ENCODE results near the gene DOCK6.

DOCK6 gene, protein sequence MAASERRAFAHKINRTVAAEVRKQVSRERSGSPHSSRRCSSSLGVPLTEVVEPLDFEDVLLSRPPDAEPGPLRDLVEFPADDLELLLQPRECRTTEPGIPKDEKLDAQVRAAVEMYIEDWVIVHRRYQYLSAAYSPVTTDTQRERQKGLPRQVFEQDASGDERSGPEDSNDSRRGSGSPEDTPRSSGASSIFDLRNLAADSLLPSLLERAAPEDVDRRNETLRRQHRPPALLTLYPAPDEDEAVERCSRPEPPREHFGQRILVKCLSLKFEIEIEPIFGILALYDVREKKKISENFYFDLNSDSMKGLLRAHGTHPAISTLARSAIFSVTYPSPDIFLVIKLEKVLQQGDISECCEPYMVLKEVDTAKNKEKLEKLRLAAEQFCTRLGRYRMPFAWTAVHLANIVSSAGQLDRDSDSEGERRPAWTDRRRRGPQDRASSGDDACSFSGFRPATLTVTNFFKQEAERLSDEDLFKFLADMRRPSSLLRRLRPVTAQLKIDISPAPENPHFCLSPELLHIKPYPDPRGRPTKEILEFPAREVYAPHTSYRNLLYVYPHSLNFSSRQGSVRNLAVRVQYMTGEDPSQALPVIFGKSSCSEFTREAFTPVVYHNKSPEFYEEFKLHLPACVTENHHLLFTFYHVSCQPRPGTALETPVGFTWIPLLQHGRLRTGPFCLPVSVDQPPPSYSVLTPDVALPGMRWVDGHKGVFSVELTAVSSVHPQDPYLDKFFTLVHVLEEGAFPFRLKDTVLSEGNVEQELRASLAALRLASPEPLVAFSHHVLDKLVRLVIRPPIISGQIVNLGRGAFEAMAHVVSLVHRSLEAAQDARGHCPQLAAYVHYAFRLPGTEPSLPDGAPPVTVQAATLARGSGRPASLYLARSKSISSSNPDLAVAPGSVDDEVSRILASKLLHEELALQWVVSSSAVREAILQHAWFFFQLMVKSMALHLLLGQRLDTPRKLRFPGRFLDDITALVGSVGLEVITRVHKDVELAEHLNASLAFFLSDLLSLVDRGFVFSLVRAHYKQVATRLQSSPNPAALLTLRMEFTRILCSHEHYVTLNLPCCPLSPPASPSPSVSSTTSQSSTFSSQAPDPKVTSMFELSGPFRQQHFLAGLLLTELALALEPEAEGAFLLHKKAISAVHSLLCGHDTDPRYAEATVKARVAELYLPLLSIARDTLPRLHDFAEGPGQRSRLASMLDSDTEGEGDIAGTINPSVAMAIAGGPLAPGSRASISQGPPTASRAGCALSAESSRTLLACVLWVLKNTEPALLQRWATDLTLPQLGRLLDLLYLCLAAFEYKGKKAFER (N-terminal part only)

DNA sequence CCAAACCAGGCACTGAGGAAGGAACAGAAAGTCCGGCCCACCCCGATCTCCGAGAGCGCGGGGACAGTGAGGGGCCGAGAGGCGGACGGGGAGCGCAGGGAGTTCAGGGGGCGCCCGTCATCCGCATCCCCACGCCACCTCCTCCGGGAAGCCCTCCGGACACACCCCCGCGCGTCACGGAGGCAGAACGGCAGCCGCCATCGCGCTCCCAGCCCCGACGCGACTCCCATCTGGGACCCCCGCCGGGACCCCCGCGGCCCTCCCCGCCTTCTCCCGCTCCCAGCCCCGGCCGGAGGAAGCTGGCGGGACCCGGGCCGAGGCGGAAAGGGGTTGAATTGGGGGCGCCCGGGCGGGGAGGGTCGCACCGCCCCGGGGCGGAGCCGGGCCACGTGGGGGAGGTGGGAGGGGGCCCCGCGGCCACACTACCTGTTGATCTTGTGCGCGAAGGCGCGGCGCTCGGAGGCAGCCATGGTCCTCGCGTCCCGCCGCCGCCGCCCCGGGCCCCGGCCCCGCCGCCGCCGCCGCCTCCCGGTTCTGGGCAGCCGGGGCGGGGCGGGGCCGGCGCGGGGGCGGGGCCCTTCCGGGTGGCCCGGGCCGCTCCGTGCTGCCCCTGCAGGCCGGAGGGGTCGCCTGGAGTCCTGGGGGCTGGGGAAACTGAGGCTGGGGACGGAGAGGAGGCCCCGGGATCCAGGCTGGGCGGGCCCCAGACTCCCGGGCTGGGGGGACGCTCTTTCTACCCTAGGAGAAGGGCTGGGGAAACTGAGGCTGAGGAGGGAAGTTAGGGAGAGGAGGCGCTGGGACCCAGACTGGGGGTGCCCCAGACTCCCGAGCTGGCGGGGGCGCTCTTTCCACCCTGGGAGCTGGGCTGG lies at the start of gene DOCK6:
Gene DOCK6 (minus strand): TSS at position 554 of the 869 bp plus-strand sequence. CDS start 84 bp downstream, at position 470.
- peak; percentile 28 for DNase-seq
- Mint-ChIP-seq H3K4me1 (peaks cover 3% of the 10 kb centered on the region), H3K27ac (peak within 1 kb of the TSS; percentile 37), H3K27me3 (peaks cover 83% of the 10 kb centered on the region), H3K36me3 (no peaks in the 10 kb centered on the region), H3K4me3 (peak within 1 kb of the TSS; percentile 35), H3K9me3 (no peaks in the 10 kb centered on the region)
- CTCF ChIA-PET: interaction anchor here (1.1 kb wide), 1 partner anchor 20 kb away, joined by 3 read pairs; no protein-coding TSS in a partner anchor

DNA sequence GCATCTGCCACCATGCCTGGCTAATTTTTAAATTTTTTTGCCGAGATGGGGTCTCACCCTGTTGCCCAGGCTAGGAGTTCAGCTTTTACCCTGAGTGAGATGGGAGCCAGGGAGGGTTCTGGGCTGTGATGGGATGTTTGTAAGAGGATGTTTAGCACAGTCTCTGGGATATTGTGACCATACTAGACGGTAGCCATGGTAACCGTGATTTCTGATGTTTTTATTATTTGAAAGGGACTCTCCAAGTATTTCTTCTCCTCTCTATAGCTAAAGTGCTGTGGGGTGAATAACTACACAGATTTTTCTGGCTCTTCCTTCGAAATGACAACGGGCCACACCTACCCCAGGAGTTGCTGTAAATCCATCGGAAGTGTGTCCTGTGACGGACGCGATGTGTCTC lies 44.0 kb upstream of the DOCK6 start:
- Mint-ChIP-seq H3K36me3 (no peaks in the 10 kb centered on the region), H3K9me3 (no peaks in the 10 kb centered on the region), H3K4me3 (no peak overlapping the region), H3K27me3 (peaks cover 13% of the 10 kb centered on the region), H3K4me1 (no peaks in the 10 kb centered on the region), H3K27ac (no peak overlapping the region)
- DNase-seq: no peak
- CTCF ChIA-PET: no interaction called here

DNA sequence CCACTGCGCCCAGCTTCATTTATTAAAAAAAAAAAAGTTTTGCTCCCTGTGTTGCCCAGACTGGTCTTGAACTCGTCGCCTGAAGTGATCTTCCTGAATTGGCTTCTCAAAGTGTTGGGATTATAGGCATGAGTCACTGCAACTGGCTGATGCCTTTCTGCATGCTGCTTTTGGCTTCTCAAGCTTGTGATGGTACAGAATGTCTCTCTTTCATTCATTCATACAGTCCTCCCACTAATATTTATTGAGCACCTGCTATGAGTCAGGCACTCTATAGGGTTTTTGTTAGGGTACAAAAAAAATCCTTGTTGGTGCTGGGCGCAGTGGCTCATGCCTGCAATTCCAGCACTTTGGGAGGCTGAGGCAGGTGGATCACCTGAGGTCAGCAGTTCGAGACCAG lies 42.6 kb upstream of the DOCK6 start:
- no peaks in the 10 kb centered on the region for H3K4me1 Mint-ChIP-seq

DNA sequence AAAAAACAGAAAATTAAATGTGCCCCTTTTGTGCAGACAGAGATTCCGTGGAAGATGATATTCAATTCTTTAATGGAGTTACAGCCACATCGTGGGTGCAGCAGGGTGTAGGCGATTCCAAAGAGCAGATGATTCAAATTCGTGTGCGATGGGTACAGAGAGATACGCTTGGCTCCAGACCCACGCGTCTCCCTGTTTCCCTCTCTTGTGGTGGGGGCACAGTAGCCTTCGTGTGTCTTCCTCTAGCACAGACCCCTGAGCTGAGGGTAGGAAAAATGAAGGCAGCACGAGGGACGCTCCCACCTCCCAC lies 38.4 kb upstream of the DOCK6 start:
- Mint-ChIP-seq H3K27ac (no peak overlapping the region), H3K36me3 (no peaks in the 10 kb centered on the region), H3K9me3 (no peaks in the 10 kb centered on the region), H3K27me3 (peaks cover 57% of the 10 kb centered on the region), H3K4me3 (no peak overlapping the region), H3K4me1 (no peaks in the 10 kb centered on the region)
- CTCF ChIA-PET: no interaction called here
- DNase-seq: no peak

More for the DNA sequence above, 42.6 kb upstream of the DOCK6 start:
- no peak for DNase-seq
- Mint-ChIP-seq H3K4me3 (no peak overlapping the region), H3K9me3 (no peaks in the 10 kb centered on the region), H3K27ac (no peak overlapping the region), H3K36me3 (no peaks in the 10 kb centered on the region), H3K27me3 (peaks cover 24% of the 10 kb centered on the region)
- CTCF ChIA-PET: interaction anchor here (0.7 kb wide), 1 partner anchor 87 kb away, joined by 4 read pairs; no protein-coding TSS in a partner anchor

DNA sequence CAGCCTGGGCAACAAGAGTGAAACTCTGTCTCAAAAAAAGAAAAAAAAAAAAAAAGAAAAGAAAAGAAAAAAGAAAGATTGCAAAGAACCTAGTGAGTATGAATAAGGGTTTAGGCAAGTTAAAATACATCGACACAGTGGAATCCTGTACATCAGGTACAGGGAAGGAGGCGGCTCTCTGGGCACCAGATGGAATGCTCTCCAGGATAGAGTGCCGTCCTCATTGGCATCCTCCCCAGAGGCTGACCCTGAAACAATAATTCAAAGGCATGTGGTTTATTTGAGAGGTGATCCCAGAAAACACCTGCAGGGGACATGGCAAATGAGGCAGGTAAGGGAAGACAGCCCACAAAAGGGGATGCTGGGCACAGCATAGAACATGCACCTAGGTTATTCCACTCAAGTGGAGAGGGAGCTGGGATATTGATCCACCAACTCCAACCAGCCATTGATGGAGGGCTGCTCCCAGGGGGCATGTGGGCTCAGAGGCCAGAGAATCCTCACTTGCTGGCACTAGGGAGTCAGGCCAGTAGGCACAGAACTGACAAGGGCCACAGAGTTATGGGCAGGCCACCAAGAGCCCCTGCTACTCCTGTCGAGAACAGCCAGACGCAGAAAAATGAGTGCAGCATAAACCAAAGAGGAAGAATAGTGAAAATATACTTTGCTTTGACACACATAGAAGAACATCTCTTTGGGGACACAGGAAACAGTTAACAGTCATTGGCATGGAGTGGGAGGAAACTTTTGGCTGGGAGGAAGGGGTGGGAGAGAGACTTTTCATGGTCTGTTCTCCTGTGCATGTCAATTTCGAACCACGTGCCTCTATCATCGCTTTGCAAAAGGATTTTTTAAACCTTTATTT lies 37.9 kb upstream of the DOCK6 start:
- Mint-ChIP-seq H3K4me3 (no peak overlapping the region), H3K4me1 (no peaks in the 10 kb centered on the region), H3K27me3 (peaks cover 63% of the 10 kb centered on the region), H3K27ac (no peak overlapping the region), H3K36me3 (no peaks in the 10 kb centered on the region), H3K9me3 (no peaks in the 10 kb centered on the region)
- CTCF ChIA-PET: no interaction called here
- DNase-seq: no peak

DNA sequence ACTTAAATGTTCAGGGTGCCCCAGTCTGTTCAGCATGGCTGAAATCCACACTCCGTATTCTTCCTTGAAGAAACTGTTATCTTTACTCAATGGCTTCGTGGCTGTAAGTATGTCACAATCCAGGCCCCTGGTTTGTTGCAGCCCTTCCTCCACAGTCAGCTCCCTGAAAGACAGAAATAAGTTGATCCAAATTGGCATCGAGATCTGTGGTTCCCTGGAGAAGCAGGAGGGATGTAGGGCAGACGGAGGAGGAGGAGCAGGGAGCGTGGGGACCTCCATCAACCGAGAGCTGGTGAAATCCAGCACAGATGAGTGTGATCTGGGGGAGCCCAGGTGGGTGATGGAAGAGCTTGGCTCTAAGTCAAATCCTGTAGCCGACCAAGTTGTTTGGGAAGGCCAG lies 33.9 kb upstream of the DOCK6 start:
- Mint-ChIP-seq H3K4me3 (no peak overlapping the region), H3K4me1 (peaks cover 10% of the 10 kb centered on the region), H3K27ac (peak overlapping the region; percentile 22), H3K27me3 (peaks cover 83% of the 10 kb centered on the region), H3K9me3 (no peaks in the 10 kb centered on the region), H3K36me3 (no peaks in the 10 kb centered on the region)
- no peak for DNase-seq
- CTCF ChIA-PET: interaction anchor here (1.1 to 4.5 kb wide), 3 partner anchors 10 to 186 kb away, joined by 3 to 19 read pairs (median 5); no protein-coding TSS in a partner anchor

DNA sequence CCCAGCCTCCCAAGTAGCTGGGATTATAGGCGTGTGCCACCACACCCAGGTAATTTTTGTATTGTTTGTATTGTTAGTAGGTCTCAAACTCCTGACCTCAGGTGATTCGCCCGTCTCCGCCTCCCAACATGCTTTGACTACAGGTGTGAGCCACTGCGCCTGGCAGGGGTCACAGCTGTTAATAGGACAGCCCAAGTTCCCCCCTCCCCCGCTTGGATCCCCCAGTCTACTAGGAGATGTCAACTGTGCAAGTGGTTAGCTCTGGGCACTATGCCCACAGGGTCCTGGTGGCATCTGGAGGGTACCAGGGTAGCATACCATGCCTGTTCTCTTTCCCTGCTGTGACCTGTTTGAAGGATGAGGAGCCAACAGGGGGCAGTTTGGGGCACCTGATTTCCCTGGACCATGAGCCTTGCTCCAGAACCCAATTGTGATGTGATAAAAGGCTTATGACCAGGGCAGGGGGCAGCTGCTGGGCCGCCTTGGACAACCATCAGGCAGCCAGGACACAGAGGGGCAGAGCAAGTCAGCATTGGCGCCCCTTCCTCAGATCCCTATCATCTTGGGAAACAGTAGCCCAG lies 33.4 kb upstream of the DOCK6 start, which contains the start of gene TSPAN16:
Gene TSPAN16 (plus strand): TSS at position 496 of the 581 bp plus-strand sequence. CDS start 138 bp downstream, outside the sequence.
- CTCF ChIA-PET: interaction anchor here (1.1 to 4.5 kb wide), 2 partner anchors 9 to 187 kb away, joined by 3 to 19 read pairs; no protein-coding TSS in a partner anchor
- peak within 1 kb of the TSS; percentile 22 for H3K27ac Mint-ChIP-seq
- H3K9me3 Mint-ChIP-seq: no peaks in the 10 kb centered on the region
- peaks cover 10% of the 10 kb centered on the region for H3K4me1 Mint-ChIP-seq
- H3K36me3 Mint-ChIP-seq: no peaks in the 10 kb centered on the region
- H3K4me3 Mint-ChIP-seq: no peak within 1 kb of the TSS
- DNase-seq: no peak
- H3K27me3 Mint-ChIP-seq: peaks cover 86% of the 10 kb centered on the region

DNA sequence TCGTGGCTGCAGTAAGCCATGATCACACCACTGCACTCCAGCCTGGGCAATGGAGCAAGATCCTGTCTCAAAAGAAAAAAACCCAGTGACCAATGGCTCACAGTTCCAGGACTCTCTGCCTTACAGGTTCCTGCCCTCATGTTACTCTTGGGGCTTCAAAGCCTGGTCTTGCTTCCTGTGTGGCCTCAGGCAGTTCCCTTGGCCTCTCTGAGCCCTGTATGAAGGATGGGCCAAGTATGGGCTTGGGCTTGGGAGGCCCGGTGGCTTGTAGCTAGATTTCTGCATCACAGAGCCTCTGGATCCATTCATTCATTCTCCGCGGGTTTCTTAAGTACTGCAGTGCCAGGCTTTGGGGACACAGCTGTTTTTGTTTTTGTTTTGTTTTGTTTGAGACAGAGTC lies 32.9 kb upstream of the DOCK6 start:
- H3K4me1 Mint-ChIP-seq: peaks cover 10% of the 10 kb centered on the region
- no peak for DNase-seq
- no peaks in the 10 kb centered on the region for H3K36me3 Mint-ChIP-seq
- no peak overlapping the region for H3K4me3 Mint-ChIP-seq
- H3K27me3 Mint-ChIP-seq: peaks cover 85% of the 10 kb centered on the region
- no peaks in the 10 kb centered on the region for H3K9me3 Mint-ChIP-seq
- CTCF ChIA-PET: interaction anchor here (4.5 kb wide), 1 partner anchor 188 kb away, joined by 19 read pairs; no protein-coding TSS in a partner anchor
- no peak overlapping the region for H3K27ac Mint-ChIP-seq

DNA sequence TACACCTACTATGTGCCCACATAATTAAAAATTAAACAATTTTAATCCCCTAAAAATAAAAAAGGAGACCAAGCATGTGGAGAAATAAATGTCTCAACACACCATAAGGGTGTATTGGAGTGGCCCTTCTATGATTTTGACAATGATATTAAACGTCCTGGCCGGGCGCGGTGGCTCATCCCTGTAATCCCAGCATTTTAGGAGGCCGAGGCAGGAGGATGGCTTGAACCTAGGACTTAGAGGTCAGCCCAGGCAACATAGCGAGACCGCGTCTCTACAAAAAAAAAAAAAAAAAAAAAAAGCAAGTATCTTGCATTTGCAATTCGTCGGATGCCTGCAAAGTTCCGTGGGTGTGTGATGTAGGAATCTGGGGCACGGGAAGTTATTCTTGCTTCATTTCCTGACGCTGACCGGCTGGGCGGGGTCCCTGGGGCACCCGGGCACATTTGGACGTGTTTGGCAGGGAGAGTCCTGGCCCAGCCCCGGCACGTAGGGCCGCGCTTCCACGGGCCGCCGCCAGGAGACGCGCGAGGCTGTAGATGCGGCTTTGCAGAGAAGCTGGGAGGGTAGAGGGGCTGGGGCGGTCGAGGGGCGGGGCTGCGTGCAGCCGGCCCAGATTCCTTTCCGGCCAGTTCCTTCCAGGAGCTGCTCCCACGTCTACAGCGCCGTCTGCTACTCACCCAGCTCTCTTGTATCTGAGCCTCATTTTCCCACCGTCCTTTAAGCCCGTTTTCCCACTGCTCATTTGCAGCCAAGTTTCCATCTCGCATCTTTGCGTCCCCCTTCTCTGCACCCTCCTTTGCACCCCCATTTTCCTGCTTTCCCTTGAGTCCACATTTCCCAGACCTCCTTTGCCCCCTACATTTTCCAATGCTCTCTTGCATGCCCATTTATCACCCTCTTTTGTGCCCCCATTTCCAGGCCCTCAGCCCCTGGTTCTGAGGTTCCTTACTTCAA lies 31.4 kb upstream of the DOCK6 start:
- peak overlapping the region; percentile 48 for H3K4me3 Mint-ChIP-seq
- H3K27ac Mint-ChIP-seq: no peak overlapping the region
- H3K27me3 Mint-ChIP-seq: peaks cover 83% of the 10 kb centered on the region
- H3K9me3 Mint-ChIP-seq: no peaks in the 10 kb centered on the region
- DNase-seq: peak; percentile 86
- CTCF ChIA-PET: interaction anchor here (0.7 to 4.5 kb wide), 7 partner anchors 10 to 285 kb away, joined by 3 to 19 read pairs (median 4); no protein-coding TSS in a partner anchor
- no peaks in the 10 kb centered on the region for H3K36me3 Mint-ChIP-seq
- peaks cover 10% of the 10 kb centered on the region for H3K4me1 Mint-ChIP-seq

DNA sequence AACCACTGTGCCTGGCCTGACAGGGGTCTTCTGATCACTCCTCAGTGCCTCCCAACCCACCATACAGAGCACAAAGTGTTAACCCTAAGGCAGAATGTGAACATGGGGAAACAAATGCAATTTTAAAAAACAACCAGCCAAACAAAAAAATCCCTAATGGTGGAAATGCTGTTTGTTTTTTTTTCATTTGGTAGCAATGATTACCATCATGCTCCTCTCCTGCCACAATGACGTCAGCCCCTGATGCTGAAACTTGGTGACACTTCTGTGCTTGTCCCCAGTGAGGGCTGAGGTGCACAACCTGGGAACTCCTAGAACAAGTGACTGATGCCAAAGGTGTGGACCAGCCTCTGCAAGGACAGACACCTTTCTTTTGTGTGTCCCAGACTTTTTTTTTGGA lies 29.7 kb upstream of the DOCK6 start:
- H3K36me3 Mint-ChIP-seq: no peaks in the 10 kb centered on the region
- H3K27ac Mint-ChIP-seq: no peak overlapping the region
- peaks cover 88% of the 10 kb centered on the region for H3K27me3 Mint-ChIP-seq
- peaks cover 10% of the 10 kb centered on the region for H3K4me1 Mint-ChIP-seq
- H3K4me3 Mint-ChIP-seq: no peak overlapping the region
- H3K9me3 Mint-ChIP-seq: no peaks in the 10 kb centered on the region
- CTCF ChIA-PET: interaction anchor here (2.4 kb wide), 1 partner anchor 89 kb away, joined by 9 read pairs; no protein-coding TSS in a partner anchor
- no peak for DNase-seq

DNA sequence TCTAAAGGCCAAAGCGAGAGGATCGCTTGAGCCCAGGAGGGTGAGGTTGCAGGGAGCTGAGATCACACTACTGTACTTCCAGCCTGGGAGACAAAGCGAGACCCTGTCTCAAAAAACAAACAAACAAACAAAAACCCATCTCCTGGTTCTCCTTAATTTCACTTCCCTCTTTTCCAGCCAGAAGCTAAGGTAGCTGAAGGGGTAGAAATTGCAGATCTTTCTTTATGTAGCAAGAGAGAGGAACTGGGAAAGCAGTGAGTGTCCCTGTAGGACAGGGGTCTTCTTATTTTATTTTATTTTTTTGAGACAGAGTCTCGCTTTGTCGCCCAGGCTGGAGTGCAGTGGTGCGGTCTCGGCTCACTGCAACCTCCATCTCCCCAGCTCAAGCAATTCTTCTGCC lies 29.1 kb upstream of the DOCK6 start:
- Mint-ChIP-seq H3K4me3 (no peak overlapping the region), H3K27me3 (peaks cover 92% of the 10 kb centered on the region), H3K36me3 (no peaks in the 10 kb centered on the region), H3K4me1 (peaks cover 10% of the 10 kb centered on the region), H3K27ac (no peak overlapping the region), H3K9me3 (no peaks in the 10 kb centered on the region)
- DNase-seq: no peak
- CTCF ChIA-PET: interaction anchor here (1.2 to 2.4 kb wide), 2 partner anchors 55 to 90 kb away, joined by 3 to 9 read pairs; partner anchors contain the start of genes CCDC159 and TMEM205

All from activated naive CD4-positive, alpha-beta T cell treated with anti-CD3 and anti-CD28 coated beads, Interleukin-2, amount 10 ng/mL, durations not matched to agents 7 days and 5 days (primary cell).